Stomach (tissue), 4 donors: ENCODE results near the gene C15orf39.

Experiments used
- EP300 ChIP-seq: sonication (generic); formaldehyde crosslinking; IDR thresholded peaks from one replicate; pipeline ENCODE4 v1.6.1; 2017; ENCODE audit warnings: antibody characterized with exemption
- POLR2A ChIP-seq, 4 donors: fragments of 450-650 bp; IDR thresholded peaks; one replicate each; pipeline ENCODE4 v1.6.1; 2016; ENCODE audit warnings: antibody characterized with exemption in 4 of 4, control low read depth in 2 of 4, mild to moderate bottlenecking in 1 of 4, moderate library complexity in 1 of 4
- POLR2AphosphoS5 ChIP-seq, 3 donors: sonication (generic); formaldehyde crosslinking; IDR thresholded peaks; one replicate each; pipeline ENCODE4 v1.6.1; 2016; ENCODE audit warnings: antibody characterized with exemption in 3 of 3
- TF ChIP-seq, protein P1 (sequence below), 7 experiments: fragments of 450-650 bp in 4 of 7; fragments of 200-600 bp in 3 of 7; sonication (generic) in 3 of 7; IDR thresholded peaks; one replicate each; pipeline ENCODE4 v1.5.1; 2016 to 2019; ENCODE audit warnings: antibody characterized with exemption in 7 of 7, control low read depth in 2 of 7, mild to moderate bottlenecking in 1 of 7

DNA sequence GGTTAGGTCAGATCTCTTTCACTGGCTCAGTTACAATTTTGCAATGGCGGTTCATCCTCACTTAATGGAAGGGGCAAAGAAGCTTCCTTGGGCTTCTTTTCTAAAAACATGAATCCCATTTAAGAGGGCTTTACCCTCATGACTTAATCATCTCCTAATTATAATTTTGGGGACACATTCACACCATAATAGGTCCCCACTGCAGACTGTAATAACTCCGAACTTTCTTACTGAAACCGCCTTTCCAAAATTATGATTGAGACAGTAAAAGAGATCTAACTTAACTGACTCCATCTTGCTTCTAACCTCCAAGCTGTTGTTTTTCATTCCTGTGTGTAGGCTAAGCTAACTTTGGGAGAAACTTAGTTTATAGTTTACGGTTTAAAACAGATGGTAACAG, 33.3 kb upstream of the C15orf39 start:
- TF ChIP-seq POLR2AphosphoS5 (IDR thresholded peaks at IDR 0.05): no peak
- TF ChIP-seq POLR2A (IDR thresholded peaks at IDR 0.05): no peak
- TF ChIP-seq, protein P1, sequence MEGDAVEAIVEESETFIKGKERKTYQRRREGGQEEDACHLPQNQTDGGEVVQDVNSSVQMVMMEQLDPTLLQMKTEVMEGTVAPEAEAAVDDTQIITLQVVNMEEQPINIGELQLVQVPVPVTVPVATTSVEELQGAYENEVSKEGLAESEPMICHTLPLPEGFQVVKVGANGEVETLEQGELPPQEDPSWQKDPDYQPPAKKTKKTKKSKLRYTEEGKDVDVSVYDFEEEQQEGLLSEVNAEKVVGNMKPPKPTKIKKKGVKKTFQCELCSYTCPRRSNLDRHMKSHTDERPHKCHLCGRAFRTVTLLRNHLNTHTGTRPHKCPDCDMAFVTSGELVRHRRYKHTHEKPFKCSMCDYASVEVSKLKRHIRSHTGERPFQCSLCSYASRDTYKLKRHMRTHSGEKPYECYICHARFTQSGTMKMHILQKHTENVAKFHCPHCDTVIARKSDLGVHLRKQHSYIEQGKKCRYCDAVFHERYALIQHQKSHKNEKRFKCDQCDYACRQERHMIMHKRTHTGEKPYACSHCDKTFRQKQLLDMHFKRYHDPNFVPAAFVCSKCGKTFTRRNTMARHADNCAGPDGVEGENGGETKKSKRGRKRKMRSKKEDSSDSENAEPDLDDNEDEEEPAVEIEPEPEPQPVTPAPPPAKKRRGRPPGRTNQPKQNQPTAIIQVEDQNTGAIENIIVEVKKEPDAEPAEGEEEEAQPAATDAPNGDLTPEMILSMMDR (IDR thresholded peaks at IDR 0.05): no peak
- no peak for TF ChIP-seq EP300
